Epithelial cell of proximal tubule (primary cell): Measurements from ENCODE around the gene CD79B. TPM values are rescaled to one million over a fixed set of nuclear protein-coding genes. Genes with fewer than 3 reads are reported as not detected.

Experiments
- DNase-seq: peaks from one replicate; pipeline ENCODE4 v3.0.0-alpha.2; 2011; ENCODE audit warnings: low read depth
- H3K4me3 ChIP-seq: 2 replicates; pipeline ENCODE4 v1.5.1; 2011; ENCODE audit warnings: low read depth, mild to moderate bottlenecking, low read length
- CTCF ChIP-seq: conservative IDR thresholded peaks from 2 replicates; pipeline ENCODE4 v1.5.1; 2012; ENCODE audit warnings: low read depth, mild to moderate bottlenecking, low read length
- total RNA-seq: library from RNA; depleted of rRNA; stranded (reverse); fragments of >200 nt; gene quantifications from 2 replicates; pipeline ENCODE4 v1.2.3, GENCODE V29; 2015

The CD79B gene
- total RNA-seq, 1 donor from 2014 or later = not detected

- no peak for TF ChIP-seq CTCF
- DNase-seq = no peak
- H3K4me3 ChIP-seq = no peak overlapping the region
Observed at GRCh38 chr17:63954402-63955063, 22.4 kb upstream of the CD79B start.

- no peak overlapping the region for H3K4me3 ChIP-seq
- no peak for DNase-seq
- TF ChIP-seq CTCF = peak; percentile 78
Observed at GRCh38 chr17:63950940-63951907, 19.1 kb upstream of the CD79B start.

GRCh38 chr17:63949576-63950250, 17.6 kb upstream of the CD79B start:
- no peak for DNase-seq
- no peak overlapping the region for H3K4me3 ChIP-seq
- TF ChIP-seq CTCF = no peak

- no peak overlapping the region for H3K4me3 ChIP-seq
- DNase-seq = no peak
- no peak for TF ChIP-seq CTCF
Observed at GRCh38 chr17:63948521-63948920, 16.4 kb upstream of the CD79B start.

- H3K4me3 ChIP-seq = no peak overlapping the region
- no peak for DNase-seq
- TF ChIP-seq CTCF = no peak
Observed at GRCh38 chr17:63947711-63948330, 15.7 kb upstream of the CD79B start.

GRCh38 chr17:63946440-63947363, 14.6 kb upstream of the CD79B start:
- H3K4me3 ChIP-seq = no peak overlapping the region
- no peak for DNase-seq
- peak; percentile 62 for TF ChIP-seq CTCF
